Liver (tissue), 9 donors: ENCODE measurements around the gene ZFP64. TPM values are rescaled to one million over a fixed set of nuclear protein-coding genes. Genes with fewer than 3 reads are reported as not detected.

Experiments
- DNase-seq: peaks from one replicate; pipeline ENCODE4 v3.0.0-alpha.2; 2017; ENCODE audit warnings: low spot score
- H3K27ac ChIP-seq, 2 donors: one replicate each; pipeline ENCODE4 v1.7.0; 2013; ENCODE audit warnings: inconsistent platforms in 2 of 2, low read length in 2 of 2, control low read depth in 1 of 2, low read depth in 1 of 2, mild to moderate bottlenecking in 1 of 2
- H3K27me3 ChIP-seq, 4 donors: one replicate each; pipeline versions ENCODE4 v1.6.1 to v1.7.0; 2013; ENCODE audit warnings: low read length in 3 of 4, inconsistent platforms in 1 of 4, mild to moderate bottlenecking in 1 of 4, moderate library complexity in 1 of 4; ENCODE audit not compliant: control insufficient read depth in 4 of 4, insufficient read depth in 4 of 4
- H3K36me3 ChIP-seq, 4 donors: one replicate each; pipeline versions ENCODE4 v1.6.1 to v1.7.0; 2013; ENCODE audit warnings: low read length in 3 of 4, mild to moderate bottlenecking in 3 of 4, low read depth in 1 of 4, moderate library complexity in 1 of 4; ENCODE audit not compliant: control insufficient read depth in 4 of 4, insufficient read depth in 3 of 4
- H3K4me1 ChIP-seq, 4 donors: one replicate each; pipeline versions ENCODE4 v1.6.1 to v1.7.0; 2013; ENCODE audit warnings: low read length in 3 of 4, mild to moderate bottlenecking in 3 of 4, moderate library complexity in 1 of 4; ENCODE audit not compliant: control insufficient read depth in 4 of 4, insufficient read depth in 4 of 4
- H3K4me3 ChIP-seq, 3 donors: one replicate each; pipeline versions ENCODE4 v1.6.1 to v1.7.0; 2013; ENCODE audit warnings: low read length in 3 of 3, control low read depth in 1 of 3, low read depth in 1 of 3, mild to moderate bottlenecking in 1 of 3
- H3K9ac ChIP-seq, 2 donors: one replicate each; pipeline ENCODE4 v1.7.0; 2013; ENCODE audit warnings: low read length in 2 of 2, mild to moderate bottlenecking in 2 of 2, moderate library complexity in 2 of 2, control low read depth in 1 of 2, low read depth in 1 of 2
- H3K9me3 ChIP-seq, 4 donors: one replicate each; pipeline versions ENCODE4 v1.6.1 to v1.7.0; 2013; ENCODE audit warnings: low read length in 3 of 4; ENCODE audit not compliant: control insufficient read depth in 4 of 4
- FOXA1 ChIP-seq: IDR thresholded peaks from 2 replicates; pipeline ENCODE4 v1.6.1; 2016; ENCODE audit warnings: antibody characterized with exemption
- GABPA ChIP-seq, 2 donors: IDR thresholded peaks in 1 of 2; conservative IDR thresholded peaks in 1 of 2; 2 replicates each; pipeline ENCODE4 v1.6.1; 2016; ENCODE audit warnings: antibody characterized with exemption in 2 of 2, mild to moderate bottlenecking in 1 of 2, moderate library complexity in 1 of 2
- HNF4A ChIP-seq, 2 donors: conservative IDR thresholded peaks; 2 replicates each; pipeline ENCODE4 v1.6.1; 2016; ENCODE audit warnings: antibody characterized with exemption in 2 of 2, mild to moderate bottlenecking in 2 of 2
- HNF4G ChIP-seq: IDR thresholded peaks from 2 replicates; pipeline ENCODE4 v1.6.1; 2016; ENCODE audit warnings: antibody characterized with exemption
- JUND ChIP-seq, 2 donors: IDR thresholded peaks; 2 replicates each; pipeline ENCODE4 v1.6.1; 2016; ENCODE audit warnings: antibody characterized with exemption in 2 of 2
- NR2F2 ChIP-seq: IDR thresholded peaks from 2 replicates; pipeline ENCODE4 v1.6.1; 2016; ENCODE audit warnings: antibody characterized with exemption
- RAD21 ChIP-seq, 2 donors: IDR thresholded peaks; 2 replicates each; pipeline ENCODE4 v1.6.1; 2016; ENCODE audit warnings: antibody characterized with exemption in 2 of 2, mild to moderate bottlenecking in 2 of 2
- RXRA ChIP-seq, 2 donors: IDR thresholded peaks; 2 replicates each; pipeline ENCODE4 v1.6.1; 2017 to 2018; ENCODE audit warnings: antibody characterized with exemption in 2 of 2, mild to moderate bottlenecking in 1 of 2
- SP1 ChIP-seq: IDR thresholded peaks from 2 replicates; pipeline ENCODE4 v1.6.1; 2018; ENCODE audit warnings: antibody characterized with exemption, mild to moderate bottlenecking
- TAF1 ChIP-seq: conservative IDR thresholded peaks from 2 replicates; pipeline ENCODE4 v1.6.1; 2016; ENCODE audit warnings: antibody characterized with exemption, mild to moderate bottlenecking
- YY1 ChIP-seq: IDR thresholded peaks from 2 replicates; pipeline ENCODE4 v1.6.1; 2016; ENCODE audit warnings: antibody characterized with exemption, mild to moderate bottlenecking
- WGBS: extraction: QIAGEN DNeasy Blood & Tissue Kit; methylation state at CpG from one replicate; pipeline ENCODE4 v1.1.7; 2013; 5-methylcytosine and 5-hydroxymethylcytosine counted together
- polyA plus RNA-seq, 2 donors: library from polyadenylated mRNA; stranded (reverse) in 1 of 2; unstranded in 1 of 2; fragments of 200-250 nt in 1 of 2; fragments of >200 nt in 1 of 2; fragmentation: Nextera tagmentation in 1 of 2; extraction: Ambion mirVana in 1 of 2; gene quantifications; one replicate each; pipeline versions ENCODE4 v1.2.1 to v1.2.3, GENCODE V29; 2013 to 2015
- total RNA-seq, 2 donors: library from RNA; depleted of rRNA; stranded (reverse); fragments of >200 nt; gene quantifications; one replicate each; pipeline ENCODE4 v1.2.3, GENCODE V29; 2014
- TF ChIP-seq, protein P1 (sequence below): IDR thresholded peaks from 2 replicates; pipeline ENCODE4 v1.6.1; 2016; ENCODE audit warnings: antibody characterized with exemption
- TF ChIP-seq, protein P2 (sequence below): IDR thresholded peaks from 2 replicates; pipeline ENCODE4 v1.6.1; 2016; ENCODE audit warnings: antibody characterized with exemption, mild to moderate bottlenecking
- TF ChIP-seq, protein P3 (sequence below): fragments of 150-350 bp; IDR thresholded peaks from 2 replicates; pipeline ENCODE4 v1.5.1; 2017; ENCODE audit warnings: improper control_type of control experiment, low read depth, low read length; ENCODE audit not compliant: missing input control
- TF ChIP-seq, protein P4 (sequence below): IDR thresholded peaks from 2 replicates; pipeline ENCODE4 v1.6.1; 2016; ENCODE audit warnings: antibody characterized with exemption
- TF ChIP-seq, protein P5 (sequence below): IDR thresholded peaks from 2 replicates; pipeline ENCODE4 v1.6.1; 2016; ENCODE audit warnings: antibody characterized with exemption
- donor health status: healthy.
- donor health status: healthy.
- donor health status: healthy.
- donor health status: healthy.
- donor health status: healthy.

ZFP64 gene
- total and polyA plus RNA-seq, 4 donors: 3.2 to 6.3 (median 4.9) TPM

DNA sequence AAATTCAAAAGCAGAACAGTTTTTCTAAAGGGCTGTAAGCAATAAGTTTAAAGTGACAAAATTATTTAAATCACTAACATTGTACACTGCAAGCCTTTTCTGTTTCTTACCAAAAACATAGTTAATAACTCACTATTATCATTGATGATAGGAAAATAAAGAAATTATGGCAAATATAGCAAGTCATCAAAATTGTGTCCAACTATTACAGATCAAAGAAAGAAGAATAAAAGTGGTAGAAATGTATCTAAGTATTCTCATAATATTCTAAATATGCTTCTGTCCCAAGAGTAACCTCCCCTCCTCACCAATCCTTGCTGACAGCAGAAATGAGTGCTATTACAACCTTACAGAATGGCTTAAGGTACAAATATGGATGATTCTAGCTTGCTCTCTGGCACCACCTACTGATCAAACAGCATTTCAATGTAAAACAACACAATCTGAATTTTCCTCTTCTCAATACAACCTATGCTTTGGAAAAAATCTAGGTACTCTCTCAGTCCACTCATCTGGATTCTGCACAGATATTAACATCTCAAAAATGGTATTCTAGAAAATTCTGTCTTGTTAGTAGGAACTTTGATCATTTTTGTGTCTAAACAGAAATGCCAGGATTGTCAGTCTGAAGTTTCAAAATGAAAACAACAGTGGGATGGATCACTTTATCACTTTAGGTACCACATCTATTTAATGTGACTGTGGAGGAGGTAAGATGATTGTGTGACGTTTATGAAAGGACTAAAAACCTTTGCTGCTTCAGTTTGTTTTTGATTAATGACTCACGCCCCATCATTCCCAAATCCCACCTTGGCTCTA lies 40.9 kb downstream of the ZFP64 start:
- TF ChIP-seq, protein P1, sequence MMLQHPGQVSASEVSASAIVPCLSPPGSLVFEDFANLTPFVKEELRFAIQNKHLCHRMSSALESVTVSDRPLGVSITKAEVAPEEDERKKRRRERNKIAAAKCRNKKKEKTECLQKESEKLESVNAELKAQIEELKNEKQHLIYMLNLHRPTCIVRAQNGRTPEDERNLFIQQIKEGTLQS: no peak
- TF ChIP-seq RXRA (IDR thresholded peaks at IDR 0.05) (no peak), YY1 (no peak), HNF4A (conservative IDR thresholded peaks at IDR 0.05) (no peak), RAD21 (IDR thresholded peaks at IDR 0.05) (peak; percentile 68 to 79), NR2F2 (no peak), SP1 (no peak)
- TF ChIP-seq, protein P2, sequence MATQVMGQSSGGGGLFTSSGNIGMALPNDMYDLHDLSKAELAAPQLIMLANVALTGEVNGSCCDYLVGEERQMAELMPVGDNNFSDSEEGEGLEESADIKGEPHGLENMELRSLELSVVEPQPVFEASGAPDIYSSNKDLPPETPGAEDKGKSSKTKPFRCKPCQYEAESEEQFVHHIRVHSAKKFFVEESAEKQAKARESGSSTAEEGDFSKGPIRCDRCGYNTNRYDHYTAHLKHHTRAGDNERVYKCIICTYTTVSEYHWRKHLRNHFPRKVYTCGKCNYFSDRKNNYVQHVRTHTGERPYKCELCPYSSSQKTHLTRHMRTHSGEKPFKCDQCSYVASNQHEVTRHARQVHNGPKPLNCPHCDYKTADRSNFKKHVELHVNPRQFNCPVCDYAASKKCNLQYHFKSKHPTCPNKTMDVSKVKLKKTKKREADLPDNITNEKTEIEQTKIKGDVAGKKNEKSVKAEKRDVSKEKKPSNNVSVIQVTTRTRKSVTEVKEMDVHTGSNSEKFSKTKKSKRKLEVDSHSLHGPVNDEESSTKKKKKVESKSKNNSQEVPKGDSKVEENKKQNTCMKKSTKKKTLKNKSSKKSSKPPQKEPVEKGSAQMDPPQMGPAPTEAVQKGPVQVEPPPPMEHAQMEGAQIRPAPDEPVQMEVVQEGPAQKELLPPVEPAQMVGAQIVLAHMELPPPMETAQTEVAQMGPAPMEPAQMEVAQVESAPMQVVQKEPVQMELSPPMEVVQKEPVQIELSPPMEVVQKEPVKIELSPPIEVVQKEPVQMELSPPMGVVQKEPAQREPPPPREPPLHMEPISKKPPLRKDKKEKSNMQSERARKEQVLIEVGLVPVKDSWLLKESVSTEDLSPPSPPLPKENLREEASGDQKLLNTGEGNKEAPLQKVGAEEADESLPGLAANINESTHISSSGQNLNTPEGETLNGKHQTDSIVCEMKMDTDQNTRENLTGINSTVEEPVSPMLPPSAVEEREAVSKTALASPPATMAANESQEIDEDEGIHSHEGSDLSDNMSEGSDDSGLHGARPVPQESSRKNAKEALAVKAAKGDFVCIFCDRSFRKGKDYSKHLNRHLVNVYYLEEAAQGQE: no peak
- TF ChIP-seq, protein P3, sequence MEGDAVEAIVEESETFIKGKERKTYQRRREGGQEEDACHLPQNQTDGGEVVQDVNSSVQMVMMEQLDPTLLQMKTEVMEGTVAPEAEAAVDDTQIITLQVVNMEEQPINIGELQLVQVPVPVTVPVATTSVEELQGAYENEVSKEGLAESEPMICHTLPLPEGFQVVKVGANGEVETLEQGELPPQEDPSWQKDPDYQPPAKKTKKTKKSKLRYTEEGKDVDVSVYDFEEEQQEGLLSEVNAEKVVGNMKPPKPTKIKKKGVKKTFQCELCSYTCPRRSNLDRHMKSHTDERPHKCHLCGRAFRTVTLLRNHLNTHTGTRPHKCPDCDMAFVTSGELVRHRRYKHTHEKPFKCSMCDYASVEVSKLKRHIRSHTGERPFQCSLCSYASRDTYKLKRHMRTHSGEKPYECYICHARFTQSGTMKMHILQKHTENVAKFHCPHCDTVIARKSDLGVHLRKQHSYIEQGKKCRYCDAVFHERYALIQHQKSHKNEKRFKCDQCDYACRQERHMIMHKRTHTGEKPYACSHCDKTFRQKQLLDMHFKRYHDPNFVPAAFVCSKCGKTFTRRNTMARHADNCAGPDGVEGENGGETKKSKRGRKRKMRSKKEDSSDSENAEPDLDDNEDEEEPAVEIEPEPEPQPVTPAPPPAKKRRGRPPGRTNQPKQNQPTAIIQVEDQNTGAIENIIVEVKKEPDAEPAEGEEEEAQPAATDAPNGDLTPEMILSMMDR: peak; percentile 60
- H3K9ac ChIP-seq: no peak overlapping the region
- peaks cover 3 to 21% (median 7%) of the 10 kb centered on the region in 4 donors for H3K36me3 ChIP-seq
- H3K4me3 ChIP-seq: no peak overlapping the region
- no peak overlapping the region for H3K27ac ChIP-seq
- WGBS: 61% methylated on average over 2 of the region's 2 CpGs
- H3K9me3 ChIP-seq: no peaks in the 10 kb centered on the region
- no peaks in the 10 kb centered on the region for H3K4me1 ChIP-seq
- no peaks in the 10 kb centered on the region for H3K27me3 ChIP-seq
- no peak for DNase-seq

DNA sequence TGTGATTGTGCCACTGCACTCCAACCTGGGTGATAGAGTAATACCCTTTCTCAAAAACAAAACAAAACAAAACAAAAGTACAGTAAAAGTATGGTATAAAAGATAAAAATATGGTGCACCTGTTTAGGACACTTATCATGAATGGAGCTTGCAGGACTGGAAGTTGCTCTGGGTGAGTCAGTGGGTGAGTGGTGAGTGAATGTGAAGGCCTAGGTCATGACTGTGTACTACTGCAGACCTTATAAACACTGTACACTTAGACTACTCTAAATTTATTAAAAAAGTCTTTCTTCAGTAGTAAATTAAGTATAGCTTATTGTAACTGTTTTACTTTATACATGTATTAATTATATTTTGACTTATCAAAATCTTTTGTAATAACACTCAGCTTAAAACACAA lies 46.0 kb downstream of the ZFP64 start:
- DNase-seq: no peak
- Histone ChIP-seq H3K36me3 (no peaks in the 10 kb centered on the region), H3K4me3 (no peak overlapping the region), H3K27ac (no peak overlapping the region), H3K27me3 (no peaks in the 10 kb centered on the region), H3K9me3 (no peaks in the 10 kb centered on the region), H3K4me1 (no peaks in the 10 kb centered on the region), H3K9ac (no peak overlapping the region)
- TF ChIP-seq YY1 (no peak), TAF1 (no peak), HNF4G (no peak), GABPA (IDR thresholded peaks at IDR 0.05 in 1 of 2, conservative IDR thresholded peaks at IDR 0.05 in 1 of 2) (no peak), RAD21 (IDR thresholded peaks at IDR 0.05) (no peak), JUND (IDR thresholded peaks at IDR 0.05) (no peak), HNF4A (conservative IDR thresholded peaks at IDR 0.05) (no peak), FOXA1 (no peak)
- TF ChIP-seq, protein P4, sequence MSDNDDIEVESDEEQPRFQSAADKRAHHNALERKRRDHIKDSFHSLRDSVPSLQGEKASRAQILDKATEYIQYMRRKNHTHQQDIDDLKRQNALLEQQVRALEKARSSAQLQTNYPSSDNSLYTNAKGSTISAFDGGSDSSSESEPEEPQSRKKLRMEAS: no peak
- TF ChIP-seq, protein P1: no peak
- TF ChIP-seq, protein P5, sequence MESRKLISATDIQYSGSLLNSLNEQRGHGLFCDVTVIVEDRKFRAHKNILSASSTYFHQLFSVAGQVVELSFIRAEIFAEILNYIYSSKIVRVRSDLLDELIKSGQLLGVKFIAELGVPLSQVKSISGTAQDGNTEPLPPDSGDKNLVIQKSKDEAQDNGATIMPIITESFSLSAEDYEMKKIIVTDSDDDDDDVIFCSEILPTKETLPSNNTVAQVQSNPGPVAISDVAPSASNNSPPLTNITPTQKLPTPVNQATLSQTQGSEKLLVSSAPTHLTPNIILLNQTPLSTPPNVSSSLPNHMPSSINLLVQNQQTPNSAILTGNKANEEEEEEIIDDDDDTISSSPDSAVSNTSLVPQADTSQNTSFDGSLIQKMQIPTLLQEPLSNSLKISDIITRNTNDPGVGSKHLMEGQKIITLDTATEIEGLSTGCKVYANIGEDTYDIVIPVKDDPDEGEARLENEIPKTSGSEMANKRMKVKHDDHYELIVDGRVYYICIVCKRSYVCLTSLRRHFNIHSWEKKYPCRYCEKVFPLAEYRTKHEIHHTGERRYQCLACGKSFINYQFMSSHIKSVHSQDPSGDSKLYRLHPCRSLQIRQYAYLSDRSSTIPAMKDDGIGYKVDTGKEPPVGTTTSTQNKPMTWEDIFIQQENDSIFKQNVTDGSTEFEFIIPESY: no peak
- TF ChIP-seq, protein P3: no peak
